Prostate gland (tissue), 2 donors: ENCODE results near the gene MICAL3. TPM values are rescaled to one million over a fixed set of nuclear protein-coding genes. Genes with fewer than 3 reads are reported as not detected.
A peak's percentile ranks its signal among the peaks of the same experiment; 100 is the strongest.

Experiments
- DNase-seq: peaks from one replicate; pipeline ENCODE4 v3.0.0-alpha.2; 2019; ENCODE audit warnings: low spot score
- H3K27ac ChIP-seq, 2 donors: fragments of 200-600 bp; sonication (generic); 2 replicates each; pipeline ENCODE4 v1.5.1; 2017 to 2019
- H3K27me3 ChIP-seq: fragments of 200-600 bp; sonication (generic); replicated peaks from 2 replicates; pipeline ENCODE4 v1.5.1; 2019; ENCODE audit not compliant: insufficient read depth
- H3K36me3 ChIP-seq, 2 donors: fragments of 200-600 bp; sonication (generic); 1 replicate in 1 of 2; 2 replicates in 1 of 2; pipeline versions ENCODE4 v1.5.1 to v1.8.1; 2017 to 2019
- H3K4me1 ChIP-seq: fragments of 200-600 bp; sonication (generic); replicated peaks from 2 replicates; pipeline ENCODE4 v1.5.1; 2019
- H3K4me3 ChIP-seq, 2 donors: fragments of 200-600 bp; sonication (generic); 2 replicates each; pipeline ENCODE4 v1.5.1; 2017 to 2019
- H3K9me3 ChIP-seq: fragments of 200-600 bp; sonication (generic); 2 replicates; pipeline ENCODE4 v1.5.1; 2017
- CTCF ChIP-seq, 4 experiments: fragments of 200-600 bp in 2 of 4; fragments of 450-650 bp in 2 of 4; sonication (generic) in 2 of 4; IDR thresholded peaks; 1 replicate in 3 of 4; 2 replicates in 1 of 4; pipeline ENCODE4 v1.5.1; 2016 to 2019; ENCODE audit warnings: antibody characterized with exemption in 4 of 4, mild to moderate bottlenecking in 2 of 4, moderate library complexity in 2 of 4
- POLR2A ChIP-seq: fragments of 450-650 bp; IDR thresholded peaks from one replicate; pipeline ENCODE4 v1.6.1; 2016; ENCODE audit warnings: antibody characterized with exemption, mild to moderate bottlenecking
- POLR2AphosphoS5 ChIP-seq: sonication (generic); formaldehyde crosslinking; IDR thresholded peaks from one replicate; pipeline ENCODE4 v1.6.1; 2017; ENCODE audit warnings: antibody characterized with exemption
- WGBS: methylation state at CpG from one replicate; pipeline ENCODE4 v1.1.5; 2018; 5-methylcytosine and 5-hydroxymethylcytosine counted together
- intact Hi-C: fragments of 100-400 bp; cut with DNase I; formaldehyde crosslinking; loops from one replicate; pipeline ENCODE4 v1.14.2; 2022
- total RNA-seq, 2 donors: library from RNA; depleted of rRNA; stranded (reverse); fragments of >200 nt; gene quantifications; one replicate each; pipeline ENCODE4 v1.1.0, GENCODE V29; 2016

Gene MICAL3
- total RNA-seq, 2 donors from 2014 or later: 58.6 to 78.7 TPM

GRCh38 chr22:18063306-18063705 is 38.9 kb upstream of the MICAL3 start:
- Histone ChIP-seq H3K4me1 (no peaks in the 10 kb centered on the region), H3K9me3 (no peaks in the 10 kb centered on the region), H3K27ac (peak overlapping the region in 1 of 2 donors; percentile 18), H3K36me3 (no peaks in the 10 kb centered on the region), H3K27me3 (no peaks in the 10 kb centered on the region), H3K4me3 (no peak overlapping the region)
- no peak for DNase-seq
- intact Hi-C loops: no loop called here
- TF ChIP-seq POLR2AphosphoS5: no peak
- TF ChIP-seq POLR2A: no peak
- no peak for TF ChIP-seq CTCF (IDR thresholded peaks at IDR 0.05)
- WGBS: 87% methylated on average over 7 of the region's 7 CpGs

GRCh38 chr22:18062421-18062820 is 38.1 kb upstream of the MICAL3 start:
- Histone ChIP-seq H3K4me1 (peaks cover 2% of the 10 kb centered on the region), H3K27me3 (no peaks in the 10 kb centered on the region), H3K27ac (no peak overlapping the region), H3K36me3 (no peaks in the 10 kb centered on the region), H3K9me3 (no peaks in the 10 kb centered on the region), H3K4me3 (no peak overlapping the region)
- intact Hi-C loops: no loop called here
- TF ChIP-seq CTCF (IDR thresholded peaks at IDR 0.05) (no peak), POLR2AphosphoS5 (no peak), POLR2A (no peak)
- DNase-seq: no peak
- WGBS: 90% methylated on average over 3 of the region's 3 CpGs

GRCh38 chr22:18060646-18061620 is 36.6 kb upstream of the MICAL3 start:
- H3K36me3 ChIP-seq: no peaks in the 10 kb centered on the region
- H3K4me1 ChIP-seq: peaks cover 11% of the 10 kb centered on the region
- H3K9me3 ChIP-seq: no peaks in the 10 kb centered on the region
- no peak for DNase-seq
- intact Hi-C loops: no loop called here
- H3K27ac ChIP-seq: peak overlapping the region in 1 of 2 donors; percentile 2
- no peaks in the 10 kb centered on the region for H3K27me3 ChIP-seq
- 47% methylated on average over 13 of the region's 13 CpGs for WGBS
- no peak overlapping the region for H3K4me3 ChIP-seq
- no peak for TF ChIP-seq POLR2AphosphoS5
- no peak for TF ChIP-seq CTCF (IDR thresholded peaks at IDR 0.05)
- no peak for TF ChIP-seq POLR2A

- Histone ChIP-seq H3K4me3 (no peak overlapping the region), H3K27ac (no peak overlapping the region), H3K27me3 (no peaks in the 10 kb centered on the region), H3K4me1 (peaks cover 18% of the 10 kb centered on the region), H3K9me3 (no peaks in the 10 kb centered on the region), H3K36me3 (no peaks in the 10 kb centered on the region)
- no peak for DNase-seq
- WGBS: 86% methylated on average over 5 of the region's 5 CpGs
- TF ChIP-seq POLR2A: no peak
- no peak for TF ChIP-seq POLR2AphosphoS5
- no peak for TF ChIP-seq CTCF (IDR thresholded peaks at IDR 0.05)
- intact Hi-C loops: no loop called here
These were observed 35.6 kb upstream of the MICAL3 start for GRCh38 chr22:18059991-18060390.

- peaks cover 18% of the 10 kb centered on the region for H3K4me1 ChIP-seq
- DNase-seq: no peak
- peak overlapping the region in 1 of 2 donors; percentile 97 for H3K27ac ChIP-seq
These were observed 35.1 kb upstream of the MICAL3 start for GRCh38 chr22:18059473-18059872.

More at GRCh38 chr22:18059473-18059872, 35.1 kb upstream of the MICAL3 start:
- intact Hi-C loops: no loop called here
- 89% methylated on average over 3 of the region's 3 CpGs for WGBS
- no peaks in the 10 kb centered on the region for H3K36me3 ChIP-seq
- no peaks in the 10 kb centered on the region for H3K9me3 ChIP-seq
- H3K27me3 ChIP-seq: no peaks in the 10 kb centered on the region
- TF ChIP-seq POLR2AphosphoS5 (no peak), CTCF (IDR thresholded peaks at IDR 0.05) (no peak), POLR2A (no peak)
- no peak overlapping the region for H3K4me3 ChIP-seq
